ENCODE data around the gene BRD3OS. TPM values are rescaled to one million over a fixed set of nuclear protein-coding genes. Genes with fewer than 3 reads are reported as not detected.

BRD3OS gene
- total RNA-seq, 4 donors from 2014 or later: 7.4 to 23.9 (median 13.6) TPM

GRCh38 chr9:134039386-134040175 is 14.3 kb downstream of the BRD3OS start:
- peaks cover 0 to 7% of the 10 kb centered on the region in 2 donors for H3K9me3 ChIP-seq
- no peak overlapping the region for H3K4me3 ChIP-seq
- intact Hi-C loops (cut with DNase I; ENCODE audit: low total_unique reads): no loop called here
- H3K27ac ChIP-seq: no peak overlapping the region
- no peaks in the 10 kb centered on the region for H3K4me1 ChIP-seq
- no peak for DNase-seq
- H3K27me3 ChIP-seq: no peaks in the 10 kb centered on the region
- TF ChIP-seq POLR2A (IDR thresholded peaks at IDR 0.05): no peak
- TF ChIP-seq, protein P1, sequence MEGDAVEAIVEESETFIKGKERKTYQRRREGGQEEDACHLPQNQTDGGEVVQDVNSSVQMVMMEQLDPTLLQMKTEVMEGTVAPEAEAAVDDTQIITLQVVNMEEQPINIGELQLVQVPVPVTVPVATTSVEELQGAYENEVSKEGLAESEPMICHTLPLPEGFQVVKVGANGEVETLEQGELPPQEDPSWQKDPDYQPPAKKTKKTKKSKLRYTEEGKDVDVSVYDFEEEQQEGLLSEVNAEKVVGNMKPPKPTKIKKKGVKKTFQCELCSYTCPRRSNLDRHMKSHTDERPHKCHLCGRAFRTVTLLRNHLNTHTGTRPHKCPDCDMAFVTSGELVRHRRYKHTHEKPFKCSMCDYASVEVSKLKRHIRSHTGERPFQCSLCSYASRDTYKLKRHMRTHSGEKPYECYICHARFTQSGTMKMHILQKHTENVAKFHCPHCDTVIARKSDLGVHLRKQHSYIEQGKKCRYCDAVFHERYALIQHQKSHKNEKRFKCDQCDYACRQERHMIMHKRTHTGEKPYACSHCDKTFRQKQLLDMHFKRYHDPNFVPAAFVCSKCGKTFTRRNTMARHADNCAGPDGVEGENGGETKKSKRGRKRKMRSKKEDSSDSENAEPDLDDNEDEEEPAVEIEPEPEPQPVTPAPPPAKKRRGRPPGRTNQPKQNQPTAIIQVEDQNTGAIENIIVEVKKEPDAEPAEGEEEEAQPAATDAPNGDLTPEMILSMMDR (IDR thresholded peaks at IDR 0.05): no peak
- no peaks in the 10 kb centered on the region for H3K36me3 ChIP-seq

GRCh38 chr9:134040176-134040565 is 14.9 kb downstream of the BRD3OS start:
- Histone ChIP-seq H3K4me1 (no peaks in the 10 kb centered on the region), H3K4me3 (no peak overlapping the region), H3K36me3 (no peaks in the 10 kb centered on the region), H3K27ac (no peak overlapping the region), H3K9me3 (peaks cover 0 to 7% of the 10 kb centered on the region in 2 donors), H3K27me3 (no peaks in the 10 kb centered on the region)
- DNase-seq: no peak
- TF ChIP-seq, protein P1 (IDR thresholded peaks at IDR 0.05): no peak
- no peak for TF ChIP-seq POLR2A (IDR thresholded peaks at IDR 0.05)
- intact Hi-C loops (cut with DNase I; ENCODE audit: low total_unique reads): no loop called here

DNA sequence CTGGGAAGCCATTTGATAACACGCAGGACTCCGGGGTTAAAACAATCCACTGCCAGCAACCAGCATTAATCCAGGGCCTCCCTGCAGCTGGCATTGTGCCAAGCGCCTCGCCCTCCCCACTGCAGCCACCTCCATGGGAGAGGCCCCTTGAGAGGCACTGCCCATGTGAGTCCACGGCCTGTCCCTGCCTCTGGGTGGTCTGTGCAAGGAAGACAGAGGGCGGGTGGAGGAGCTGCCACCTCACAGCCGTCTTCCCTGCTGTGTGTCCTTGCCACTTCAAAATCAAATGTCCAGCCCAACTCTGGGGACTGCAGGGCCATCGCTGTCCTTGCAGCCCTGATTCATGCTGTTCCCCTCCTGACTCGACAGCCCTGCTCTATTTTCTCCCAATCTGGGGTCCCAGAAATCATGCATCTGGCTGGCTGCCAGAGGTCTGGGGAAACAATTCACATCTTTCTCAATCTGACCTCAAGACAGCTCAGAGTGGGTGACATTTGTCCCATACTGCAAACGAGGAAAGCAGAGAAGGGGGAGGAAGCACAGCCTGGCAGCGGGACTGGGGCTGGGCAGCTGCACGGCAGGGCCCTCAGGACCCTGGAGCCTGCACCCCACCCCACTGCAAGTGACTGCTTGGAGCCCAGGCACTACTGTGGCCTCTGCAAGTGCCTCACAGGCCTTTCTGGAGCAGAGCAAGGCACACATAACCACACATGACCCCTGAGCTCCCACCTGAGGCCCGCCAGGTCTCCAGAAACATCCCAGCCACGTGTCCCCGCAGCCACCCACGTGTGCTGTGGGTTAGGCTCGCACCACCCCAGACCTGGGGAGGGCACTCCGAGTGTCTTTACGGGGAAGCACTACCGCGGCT is 15.7 kb downstream of the BRD3OS start:
- Histone ChIP-seq H3K27me3 (no peaks in the 10 kb centered on the region), H3K9me3 (peaks cover 0 to 7% of the 10 kb centered on the region in 2 donors), H3K4me1 (no peaks in the 10 kb centered on the region), H3K4me3 (no peak overlapping the region), H3K27ac (no peak overlapping the region), H3K36me3 (no peaks in the 10 kb centered on the region)
- intact Hi-C loops (cut with DNase I; ENCODE audit: low total_unique reads): no loop called here
- TF ChIP-seq, protein P1 (IDR thresholded peaks at IDR 0.05): no peak
- no peak for TF ChIP-seq POLR2A (IDR thresholded peaks at IDR 0.05)
- DNase-seq: no peak

DNA sequence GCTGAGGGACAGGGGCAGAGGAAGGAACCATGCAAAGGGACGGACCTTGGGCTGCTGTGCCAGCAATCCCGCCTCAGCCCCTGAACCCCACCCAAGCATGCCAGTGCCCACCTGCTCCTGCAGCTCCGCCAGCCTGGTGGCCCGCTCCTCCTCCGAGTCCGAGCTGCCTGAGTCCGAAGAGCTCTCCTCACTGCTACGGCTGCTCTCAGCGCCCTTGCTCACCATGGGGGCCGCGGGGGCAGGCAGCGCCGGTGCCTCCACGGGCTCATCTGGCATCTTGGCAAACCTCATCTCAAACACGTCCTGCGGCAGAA is 16.3 kb downstream of the BRD3OS start:
- peaks cover 0 to 7% of the 10 kb centered on the region in 2 donors for H3K9me3 ChIP-seq
- no peak overlapping the region for H3K4me3 ChIP-seq
- TF ChIP-seq, protein P1 (IDR thresholded peaks at IDR 0.05): no peak
- TF ChIP-seq POLR2A (IDR thresholded peaks at IDR 0.05): no peak
- DNase-seq: no peak
- no peaks in the 10 kb centered on the region for H3K27me3 ChIP-seq
- H3K36me3 ChIP-seq: no peaks in the 10 kb centered on the region
- H3K27ac ChIP-seq: no peak overlapping the region
- intact Hi-C loops (cut with DNase I; ENCODE audit: low total_unique reads): no loop called here
- H3K4me1 ChIP-seq: no peaks in the 10 kb centered on the region

DNA sequence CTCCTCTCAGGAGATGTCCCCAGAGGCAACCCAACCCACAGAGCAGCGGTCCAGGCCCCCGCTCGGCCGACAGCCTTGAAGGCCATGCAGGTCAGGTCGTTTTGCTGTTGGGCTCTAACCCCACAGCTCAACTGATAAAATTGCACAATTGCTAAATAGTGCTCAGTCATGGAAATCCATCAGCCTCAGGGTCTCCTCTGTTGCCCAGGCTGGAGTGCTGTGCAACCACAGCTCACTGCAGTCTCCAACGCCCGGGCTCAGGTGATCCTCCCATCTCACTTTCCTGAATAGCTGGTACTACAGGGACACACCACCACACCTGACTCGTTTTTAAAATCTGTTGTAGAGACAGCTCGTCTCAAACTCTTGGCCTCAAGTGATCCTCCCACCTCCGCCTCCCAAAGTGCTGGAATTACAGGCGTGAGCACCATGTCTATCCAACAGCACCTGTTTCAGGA is 18.3 kb downstream of the BRD3OS start:
- DNase-seq: no peak
- H3K4me3 ChIP-seq: no peak overlapping the region
- H3K9me3 ChIP-seq: no peaks in the 10 kb centered on the region
- H3K4me1 ChIP-seq: no peaks in the 10 kb centered on the region
- no peak overlapping the region for H3K27ac ChIP-seq
- no peaks in the 10 kb centered on the region for H3K36me3 ChIP-seq
- no peaks in the 10 kb centered on the region for H3K27me3 ChIP-seq
- TF ChIP-seq, protein P1 (IDR thresholded peaks at IDR 0.05): no peak
- TF ChIP-seq POLR2A (IDR thresholded peaks at IDR 0.05): no peak
- intact Hi-C loops (cut with DNase I; ENCODE audit: low total_unique reads): no loop called here
